ENCODE measurements around the gene NRDC.

DNA sequence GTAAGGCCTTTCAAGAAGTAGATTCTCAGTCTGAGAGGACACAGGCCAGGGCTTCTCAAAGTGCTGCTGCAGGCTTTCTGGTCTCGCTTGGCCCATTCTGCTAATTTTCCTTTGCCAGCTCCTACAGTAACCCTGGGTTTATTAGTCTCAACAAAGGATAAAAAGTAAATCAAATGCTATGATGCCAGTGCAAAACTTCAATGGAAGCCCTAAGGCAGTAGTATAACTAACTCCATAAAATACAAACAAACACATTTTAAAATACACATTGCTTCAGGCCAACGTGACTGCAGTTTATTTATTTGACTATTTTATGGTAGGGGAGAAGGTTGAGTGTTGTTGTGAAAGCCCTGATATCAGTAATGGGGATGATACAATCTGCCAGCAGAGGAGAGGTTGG lies 89.6 kb downstream of the NRDC start:
- TF ChIP-seq CTCF (conservative IDR thresholded peaks at IDR 0.05; ENCODE audit: low read length) (no peak), EZH2phosphoT487 (IDR thresholded peaks at IDR 0.05; ENCODE audit: borderline replicate concordance) (no peak)
